Activated naive CD4-positive, alpha-beta T cell treated with anti-CD3 and anti-CD28 coated beads, Interleukin-2, amount 50 U/mL, for 16 hours (primary cell): ENCODE measurements around the gene PFN4.
"Not testable (repeated sequence)": the region's sequence is repeated elsewhere in the genome, so short reads cannot be mapped to it uniquely, and the experiment has no call there.

ENCODE experiments used
- DNase-seq: peaks from one replicate; pipeline ENCODE4 v3.0.0-alpha.2; 2020

PFN4 gene

DNA sequence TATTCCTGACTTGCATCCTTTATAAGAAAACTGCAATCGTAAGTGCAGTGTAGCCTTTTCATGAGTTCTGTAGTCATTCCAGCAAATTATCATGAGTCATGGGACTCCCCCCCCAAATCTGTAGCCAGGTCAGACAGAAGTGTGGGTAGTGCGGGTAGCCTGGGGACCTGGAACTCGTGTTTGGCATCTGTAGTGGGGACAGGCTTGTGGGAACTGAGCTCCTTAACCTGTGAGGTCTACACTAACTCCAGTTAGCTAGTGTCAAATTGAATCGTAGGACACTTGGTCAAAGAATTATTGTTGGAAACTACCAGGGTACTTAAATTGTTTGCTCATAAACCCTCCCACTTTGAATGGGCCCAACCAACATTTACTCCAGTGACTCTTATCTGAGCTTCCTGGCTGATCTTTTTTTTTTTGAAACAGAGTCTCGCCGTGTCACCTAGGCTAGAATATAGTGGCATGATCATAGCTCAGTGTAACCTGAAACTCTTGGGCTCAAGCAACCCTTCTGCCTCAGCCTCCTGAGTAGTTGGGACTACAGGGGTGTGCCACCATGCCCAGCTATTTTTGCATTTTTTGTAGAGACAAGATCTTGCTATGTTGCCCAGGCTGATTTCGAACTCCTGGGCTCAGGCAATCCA, 12.4 kb downstream of the PFN4 start:
- DNase-seq: no peak

- not testable (repeated sequence) for DNase-seq
Observed at GRCh38 chr2:24109431-24109830, 13.7 kb downstream of the PFN4 start.

GRCh38 chr2:24107336-24107735, 15.8 kb downstream of the PFN4 start:
- no peak for DNase-seq

- no peak for DNase-seq
Observed at GRCh38 chr2:24106786-24107185, 16.3 kb downstream of the PFN4 start.

- DNase-seq: no peak
Observed at GRCh38 chr2:24105816-24106215, 17.3 kb downstream of the PFN4 start.

GRCh38 chr2:24104906-24105305, 18.2 kb downstream of the PFN4 start:
- DNase-seq: no peak

DNA sequence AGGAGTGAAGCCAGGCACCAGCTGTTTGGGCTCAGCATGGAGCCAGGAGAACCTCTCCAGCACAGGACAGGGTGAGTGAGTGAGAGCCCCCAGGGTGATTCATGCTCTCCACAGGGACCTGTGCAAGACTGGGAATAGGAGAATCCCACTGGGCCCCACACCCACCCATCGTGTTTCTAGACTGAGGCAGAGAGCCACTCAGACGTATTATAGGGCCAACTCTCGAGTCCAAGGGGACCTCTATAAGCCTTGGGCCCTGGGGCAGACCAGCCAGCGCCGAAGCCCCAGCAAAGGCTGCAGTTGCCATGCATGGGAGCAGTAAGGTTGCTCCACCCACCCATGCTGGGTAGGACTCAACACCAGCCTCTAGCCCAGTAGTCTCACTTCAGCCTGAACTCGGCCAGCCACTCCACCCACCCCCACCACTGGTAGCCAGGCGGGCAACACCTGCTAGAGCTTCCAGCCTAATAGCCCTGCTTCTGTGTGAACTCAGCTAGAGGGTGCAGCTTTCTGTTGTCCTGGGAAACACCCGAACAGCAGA, 19.0 kb downstream of the PFN4 start:
- no peak for DNase-seq

DNA sequence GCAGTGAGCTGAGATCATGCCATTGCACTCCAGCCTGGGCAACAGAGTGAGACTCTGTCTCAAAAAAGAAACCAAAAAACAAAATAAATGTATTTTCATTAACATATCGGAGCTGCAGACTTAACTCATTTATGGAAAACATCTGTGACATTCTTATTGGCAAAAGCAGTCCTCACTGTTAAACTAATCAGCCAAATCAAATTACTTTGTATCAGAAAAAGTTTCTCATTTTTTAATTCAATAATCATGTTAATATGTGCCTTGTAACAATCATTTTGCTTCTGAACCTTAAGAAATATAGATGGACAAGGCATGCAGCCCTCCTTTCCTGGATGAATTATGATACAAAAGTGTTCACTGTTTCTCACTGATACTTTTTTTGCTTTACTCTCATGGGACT, 20.5 kb downstream of the PFN4 start:
- DNase-seq: no peak

DNA sequence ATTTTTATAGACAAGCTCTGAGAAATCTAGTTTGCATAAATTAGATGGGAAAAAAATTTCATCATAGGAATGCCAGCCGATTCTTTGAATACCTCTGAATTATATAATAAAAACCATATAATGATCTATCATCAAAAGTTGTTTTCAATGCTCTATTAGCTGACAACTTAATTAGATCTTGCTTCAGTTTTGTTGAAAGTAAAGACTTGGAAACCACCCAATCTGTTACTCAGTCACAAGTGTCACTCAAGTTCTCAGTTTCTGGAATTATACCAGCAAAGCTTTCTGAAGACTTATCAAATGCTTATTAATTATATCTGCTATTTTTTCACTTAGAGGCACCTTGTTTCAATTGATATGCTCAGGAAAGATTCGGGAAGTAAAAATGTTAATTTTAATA, 21.1 kb downstream of the PFN4 start:
- DNase-seq: no peak

GRCh38 chr2:24100732-24101131, 22.4 kb downstream of the PFN4 start:
- not testable (repeated sequence) for DNase-seq

GRCh38 chr2:24095171-24095677, 27.9 kb downstream of the PFN4 start:
- not testable (repeated sequence) for DNase-seq

GRCh38 chr2:24093270-24093669, 29.9 kb downstream of the PFN4 start:
- not testable (repeated sequence) for DNase-seq

GRCh38 chr2:24088821-24089359, 34.2 kb downstream of the PFN4 start:
- no peak for DNase-seq

GRCh38 chr2:24087032-24087431, 36.1 kb downstream of the PFN4 start:
- DNase-seq: no peak

DNA sequence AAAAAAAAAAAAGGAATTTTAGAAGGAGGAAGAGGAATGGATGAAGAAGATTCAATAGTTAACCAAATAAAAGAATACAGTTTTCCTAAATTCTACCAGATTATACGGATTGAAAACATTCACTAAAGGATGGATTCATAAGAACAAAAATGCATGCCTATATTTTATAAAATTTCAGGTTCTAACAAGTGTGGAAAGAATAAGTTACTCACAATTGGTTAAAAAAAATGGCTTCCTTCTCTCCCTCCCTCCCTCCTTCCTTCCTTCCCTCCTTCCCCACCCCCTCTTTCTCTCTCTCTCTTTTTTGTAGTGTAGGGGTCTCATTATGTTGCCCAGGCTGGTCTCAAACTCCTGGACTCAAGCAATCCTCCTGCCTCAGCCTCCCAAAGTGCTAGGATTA, 36.9 kb downstream of the PFN4 start:
- DNase-seq: no peak

- no peak for DNase-seq
Observed at GRCh38 chr2:24085200-24085489, 38.0 kb downstream of the PFN4 start.

DNA sequence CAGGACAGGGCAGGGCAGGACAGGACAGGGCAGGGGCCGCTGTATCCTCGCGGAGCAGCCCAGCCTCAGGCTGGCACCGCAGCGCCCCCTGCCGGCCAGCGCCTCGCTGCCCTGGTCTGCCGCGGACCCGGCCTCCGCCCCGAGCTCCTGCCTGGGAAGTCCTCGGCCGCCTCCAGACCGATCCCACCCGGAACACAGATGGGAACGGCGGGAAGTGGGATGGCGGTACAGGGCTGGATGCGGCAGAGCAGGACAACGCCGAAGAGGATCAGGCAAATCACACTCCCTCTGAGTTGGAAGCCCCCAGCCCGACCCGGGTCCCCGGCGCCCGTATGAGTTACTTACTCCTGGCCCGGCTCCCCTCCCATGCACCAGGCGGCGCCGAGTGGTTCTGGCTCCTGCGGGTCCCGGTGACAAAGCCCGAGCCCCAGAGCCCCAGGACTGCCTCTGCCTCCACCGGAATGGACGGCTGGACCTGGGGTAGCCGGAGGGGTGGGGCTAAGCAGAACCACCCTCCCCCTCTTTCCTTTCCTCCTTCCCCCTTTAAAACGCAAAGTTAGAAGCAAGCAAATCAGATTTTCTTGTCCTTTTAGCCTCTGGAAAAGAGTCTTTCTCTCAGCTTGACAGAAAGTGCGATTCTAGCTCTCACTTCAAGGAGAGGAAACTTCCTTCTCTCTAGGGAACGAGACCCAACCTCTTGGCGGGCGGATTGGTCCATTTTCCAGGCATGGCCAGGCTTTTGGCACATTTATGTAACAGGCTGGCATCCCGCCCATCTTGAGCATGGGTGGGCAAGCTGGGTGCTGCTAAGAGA, 38.5 kb downstream of the PFN4 start, which contains the start of gene TP53I3:
TSS of gene TP53I3 (minus strand) at position 449 of the 814 bp plus-strand sequence. CDS start 508 bp downstream, outside the sequence.
- DNase-seq: peak; percentile 83

DNA sequence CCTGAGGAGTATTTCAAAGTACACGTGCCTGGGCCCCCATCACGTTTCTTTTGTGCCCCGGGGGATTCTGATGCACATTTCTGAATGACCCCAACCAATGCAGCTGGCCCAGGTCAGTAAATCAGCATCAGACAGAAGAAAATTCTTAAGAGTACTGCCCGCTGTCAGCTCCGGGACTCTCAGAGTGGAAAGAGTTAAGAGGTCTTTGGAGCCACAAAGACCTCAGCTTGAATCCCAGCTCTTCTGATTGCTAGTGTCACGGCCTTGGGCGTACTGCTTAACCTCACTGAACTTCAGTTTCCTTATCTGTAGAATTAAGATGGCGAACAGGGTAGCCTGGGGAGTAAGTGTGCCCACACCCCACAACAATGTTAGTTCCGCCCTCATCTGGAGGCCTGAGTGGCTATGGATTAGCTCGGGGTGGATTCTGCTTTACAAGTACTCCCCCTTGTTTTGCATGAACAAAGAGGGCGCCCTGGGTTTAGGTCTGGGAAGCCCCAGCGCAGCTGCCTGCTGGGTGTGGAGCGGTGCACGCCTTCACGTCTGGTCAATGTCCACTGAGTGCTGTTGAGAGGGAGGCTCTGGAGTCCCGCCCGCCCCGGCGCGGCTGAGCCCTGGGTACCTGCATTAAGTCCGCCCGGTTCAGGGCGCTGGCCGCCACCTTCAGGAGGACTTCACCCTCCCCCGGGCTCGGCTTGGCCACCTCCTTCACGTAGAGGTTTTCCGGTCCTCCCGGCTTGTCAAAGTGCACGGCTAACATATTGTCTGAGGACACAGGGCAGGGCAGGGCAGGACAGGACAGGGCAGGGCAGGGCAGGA, 39.4 kb downstream of the PFN4 start:
- no peak for DNase-seq

DNA sequence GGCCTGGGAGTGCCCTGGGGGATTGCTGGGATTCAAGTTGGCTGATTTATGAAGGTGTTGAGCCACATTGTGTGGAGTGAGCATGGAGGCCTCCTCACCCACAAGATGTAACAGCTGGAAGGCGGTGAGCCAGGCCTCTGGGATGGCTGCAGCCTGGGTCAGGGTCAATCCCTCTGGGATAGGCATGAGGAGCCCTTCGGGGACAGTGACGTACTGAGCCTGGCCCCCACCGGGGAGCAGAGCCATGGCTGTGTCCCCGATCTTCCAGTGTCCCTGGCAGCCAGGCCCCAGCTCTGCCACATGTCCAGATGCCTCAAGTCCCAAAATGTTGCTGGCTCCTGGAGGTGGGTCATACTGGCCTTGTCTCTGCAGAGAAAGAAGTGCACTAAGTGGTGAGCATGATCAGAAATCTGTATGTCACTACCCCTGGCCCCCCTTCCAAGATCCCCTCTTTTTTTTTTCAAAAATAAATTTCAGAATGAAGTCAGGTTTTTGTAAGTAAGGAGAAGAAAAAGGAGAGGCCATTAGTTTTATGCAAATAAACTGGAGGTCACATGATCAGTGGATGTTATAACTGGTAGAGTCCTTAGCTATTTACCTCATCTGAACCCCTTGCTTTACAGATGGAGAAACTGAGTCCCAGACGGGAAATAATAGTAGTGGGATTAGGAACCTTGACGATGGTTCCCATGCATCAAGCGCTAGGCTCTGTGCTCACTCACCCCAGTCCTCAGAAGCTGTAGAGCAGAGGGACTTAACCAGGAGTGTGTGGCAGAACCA, 40.2 kb downstream of the PFN4 start:
- DNase-seq: no peak

- DNase-seq: no peak
Observed at GRCh38 chr2:24080701-24081100, 42.4 kb downstream of the PFN4 start.

DNA sequence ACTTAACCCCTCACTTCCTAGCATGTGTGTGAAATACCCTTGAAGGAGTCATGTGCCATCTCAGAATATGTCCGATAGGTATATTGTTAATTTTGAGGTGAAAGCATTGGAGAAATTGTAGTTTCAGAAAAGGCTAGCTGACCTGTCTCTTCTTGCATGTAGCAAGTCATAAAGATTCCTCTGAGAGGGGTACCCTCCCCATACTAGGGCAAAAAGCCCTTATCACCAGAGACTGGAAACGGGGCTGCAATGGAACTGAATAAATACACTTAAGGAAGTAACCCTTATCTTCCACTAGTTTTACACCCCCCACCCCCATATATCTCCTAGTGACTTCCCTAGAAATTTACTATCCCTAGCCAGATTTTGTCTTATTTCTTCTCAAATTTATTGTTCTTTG, 45.3 kb downstream of the PFN4 start:
- no peak for DNase-seq

- DNase-seq: no peak
Observed at GRCh38 chr2:24077535-24077877, 45.6 kb downstream of the PFN4 start.
